ENCODE results near the gene HDAC6.
"Not testable (repeated sequence)": the region's sequence is repeated elsewhere in the genome, so short reads cannot be mapped to it uniquely, and the experiment has no call there.

Gene HDAC6

GRCh38 chrX:48790477-48790876 lies 11.4 kb upstream of the HDAC6 start:
- DNase-seq: no peak

DNA sequence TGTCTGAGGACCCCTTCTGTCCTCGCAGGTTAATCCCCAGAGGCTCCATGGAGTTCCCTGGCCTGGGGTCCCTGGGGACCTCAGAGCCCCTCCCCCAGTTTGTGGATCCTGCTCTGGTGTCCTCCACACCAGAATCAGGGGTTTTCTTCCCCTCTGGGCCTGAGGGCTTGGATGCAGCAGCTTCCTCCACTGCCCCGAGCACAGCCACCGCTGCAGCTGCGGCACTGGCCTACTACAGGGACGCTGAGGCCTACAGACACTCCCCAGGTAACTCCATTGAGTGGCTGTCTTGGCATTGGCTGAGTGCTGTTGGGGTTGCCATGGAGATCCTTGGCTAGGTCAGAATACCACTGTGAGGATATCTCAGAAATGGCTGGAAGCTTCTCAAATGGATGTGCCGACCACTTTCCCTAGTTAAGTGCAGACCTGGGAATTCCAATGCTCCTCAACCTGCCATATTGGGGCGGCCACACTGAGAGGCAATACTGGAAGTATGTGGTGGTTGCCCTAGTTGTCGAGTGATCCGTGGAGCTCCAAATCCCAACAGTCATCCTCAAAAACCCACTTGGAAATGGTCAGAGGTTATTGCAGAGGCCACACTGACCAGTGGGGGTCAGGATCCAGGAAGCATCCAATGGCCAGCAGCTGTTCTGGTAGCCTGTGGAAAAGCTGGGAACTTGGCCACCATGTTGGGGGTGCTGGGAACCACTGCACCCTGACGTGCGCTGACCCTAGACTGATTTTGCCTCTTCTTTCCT lies 10.6 kb upstream of the HDAC6 start:
- DNase-seq: no peak

DNA sequence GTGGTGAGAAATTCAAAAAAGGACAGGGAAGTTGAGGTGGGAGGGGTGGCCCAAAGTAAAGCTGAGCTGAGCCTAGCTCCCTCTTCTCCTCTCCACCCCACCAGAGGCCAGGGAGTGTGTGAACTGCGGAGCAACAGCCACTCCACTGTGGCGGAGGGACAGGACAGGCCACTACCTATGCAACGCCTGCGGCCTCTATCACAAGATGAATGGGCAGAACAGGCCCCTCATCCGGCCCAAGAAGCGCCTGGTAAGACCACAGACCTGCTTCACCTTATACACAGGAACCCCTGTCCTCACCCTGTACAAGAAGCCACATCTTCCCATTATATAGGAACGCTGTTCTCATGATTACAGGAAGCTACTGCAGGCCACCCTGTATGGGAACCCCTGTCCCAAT lies 9.6 kb upstream of the HDAC6 start:
- DNase-seq: no peak

GRCh38 chrX:48793935-48794334 lies 7.9 kb upstream of the HDAC6 start:
- DNase-seq: no peak

GRCh38 chrX:48794340-48794910 lies 7.4 kb upstream of the HDAC6 start:
- DNase-seq: no peak

DNA sequence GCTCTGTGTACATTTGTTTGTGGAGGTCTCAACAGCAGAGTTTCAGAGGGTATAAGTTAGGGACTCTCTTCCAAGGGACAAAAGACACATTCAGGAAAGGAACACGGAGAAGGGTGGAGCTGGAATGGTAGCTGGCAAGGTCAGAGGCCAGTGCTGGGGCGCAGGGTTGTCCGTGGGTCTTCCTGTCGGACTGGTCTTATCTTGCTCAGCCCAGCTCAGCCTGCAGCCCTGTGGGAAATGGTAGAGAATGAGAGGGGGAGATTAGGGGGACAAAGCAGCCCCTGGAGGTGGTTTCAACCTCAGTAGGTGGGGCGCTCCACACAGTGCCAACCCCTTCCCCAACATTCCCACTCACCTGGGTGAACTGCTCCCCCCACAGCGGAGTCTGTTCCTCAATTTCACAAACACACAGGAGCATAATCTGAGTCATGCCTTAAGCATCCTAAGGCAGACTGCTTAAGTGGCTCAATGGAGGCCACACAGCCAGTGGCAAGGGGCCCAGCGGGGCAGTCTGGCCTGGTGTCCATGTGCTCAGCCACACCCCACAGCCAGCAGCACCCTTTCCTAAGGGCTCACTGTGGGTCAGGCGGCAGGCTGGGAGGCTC lies 6.9 kb upstream of the HDAC6 start:
- DNase-seq: no peak

- no peak for DNase-seq
These were observed 3.5 kb upstream of the HDAC6 start for GRCh38 chrX:48798318-48798717.

- no peak for DNase-seq
These were observed 1.1 kb upstream of the HDAC6 start for GRCh38 chrX:48800574-48801279.

DNA sequence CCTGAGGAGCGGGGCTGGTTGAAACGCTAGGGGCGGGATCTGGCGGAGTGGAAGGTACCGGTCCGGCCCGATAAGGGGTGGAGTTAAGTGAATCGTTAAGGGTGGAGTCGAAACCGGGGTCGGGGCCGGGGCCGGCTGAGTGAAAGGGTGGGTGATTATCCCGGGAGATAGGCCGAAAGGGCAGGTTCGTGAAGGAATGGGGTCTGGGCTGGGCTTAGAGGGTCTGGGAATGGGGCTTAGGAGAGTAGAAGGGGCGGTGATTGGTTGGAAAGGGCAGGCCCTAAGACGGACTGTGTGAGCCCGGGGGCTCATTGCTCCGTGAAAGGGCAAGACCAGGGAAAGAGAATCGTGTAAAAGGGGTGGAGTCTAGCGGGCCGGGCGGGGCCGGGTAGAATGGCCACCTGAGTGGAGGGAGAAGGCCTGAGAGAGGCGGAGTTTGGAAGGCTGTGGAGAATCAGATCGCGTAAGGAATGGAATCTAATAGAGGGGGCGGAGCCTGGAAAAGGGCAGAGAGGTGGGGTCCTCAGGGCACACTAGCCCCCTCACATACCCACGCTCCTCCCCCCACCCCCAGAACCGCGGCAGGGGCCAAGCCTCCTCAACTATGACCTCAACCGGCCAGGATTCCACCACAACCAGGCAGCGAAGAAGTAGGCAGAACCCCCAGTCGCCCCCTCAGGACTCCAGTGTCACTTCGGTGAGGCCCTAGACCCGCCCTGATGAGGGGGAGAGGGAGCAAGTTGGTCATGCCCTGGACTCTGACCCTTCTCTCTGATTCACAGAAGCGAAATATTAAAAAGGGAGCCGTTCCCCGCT lies 430 bp downstream of the HDAC6 start:
- DNase-seq: peak; percentile 76

GRCh38 chrX:48802905-48803200 lies 986 bp downstream of the HDAC6 start:
- DNase-seq: no peak

DNA sequence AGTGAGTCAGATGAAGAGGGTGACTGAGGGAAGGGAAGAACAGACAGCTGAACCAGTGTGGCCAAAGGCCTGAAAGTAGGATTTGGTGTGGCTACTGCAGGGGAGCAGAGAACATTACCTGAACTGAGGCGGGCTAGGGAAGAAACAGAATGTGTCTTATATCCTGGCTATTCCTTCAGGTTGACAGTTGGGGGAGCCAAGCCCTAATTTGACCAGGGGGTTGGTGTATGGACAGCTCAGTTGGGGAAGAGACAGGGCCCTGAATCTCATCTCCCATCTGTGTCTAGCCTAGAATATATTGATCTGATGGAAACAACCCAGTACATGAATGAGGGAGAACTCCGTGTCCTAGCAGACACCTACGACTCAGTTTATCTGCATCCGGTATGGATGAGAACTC lies 4.2 kb downstream of the HDAC6 start:
- no peak for DNase-seq

DNA sequence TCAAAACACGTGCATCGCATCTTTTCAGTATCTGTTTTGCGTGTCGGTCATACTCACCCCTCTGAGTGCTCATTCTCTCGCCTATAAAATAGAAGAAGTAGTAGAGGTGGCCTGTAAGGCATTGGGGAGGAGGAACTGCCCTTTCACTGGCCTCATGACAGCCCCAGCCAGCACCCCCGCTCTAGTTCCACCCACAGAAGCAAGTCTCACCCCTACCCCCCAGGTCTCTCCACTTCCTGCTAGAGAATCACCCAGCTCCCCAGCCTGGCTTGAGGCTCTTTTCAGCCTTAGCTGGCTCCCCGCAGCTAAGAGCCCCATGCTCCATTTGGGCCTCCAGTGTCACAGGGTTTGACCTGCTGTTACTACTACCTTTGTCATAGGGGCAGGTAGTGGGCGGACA lies 11.8 kb downstream of the HDAC6 start:
- DNase-seq: no peak

- DNase-seq: no peak
These were observed 12.9 kb downstream of the HDAC6 start for GRCh38 chrX:48814722-48815121.

DNA sequence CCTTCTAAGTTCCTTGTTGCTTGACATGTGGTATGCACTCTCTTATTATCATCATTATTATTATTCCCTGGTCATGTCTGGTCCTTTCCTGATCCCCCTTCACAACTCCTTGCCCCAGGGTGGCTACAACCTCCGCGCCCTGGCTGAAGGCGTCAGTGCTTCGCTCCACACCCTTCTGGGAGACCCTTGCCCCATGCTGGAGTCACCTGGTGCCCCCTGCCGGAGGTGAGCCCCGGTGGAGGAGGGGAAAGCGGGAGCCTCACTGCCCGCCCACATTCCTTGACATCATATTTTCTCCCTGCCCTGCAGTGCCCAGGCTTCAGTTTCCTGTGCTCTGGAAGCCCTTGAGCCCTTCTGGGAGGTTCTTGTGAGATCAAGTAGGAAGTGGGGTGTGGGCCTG lies 13.4 kb downstream of the HDAC6 start:
- no peak for DNase-seq

- DNase-seq: no peak
These were observed 14.3 kb downstream of the HDAC6 start for GRCh38 chrX:48816014-48816810.

DNA sequence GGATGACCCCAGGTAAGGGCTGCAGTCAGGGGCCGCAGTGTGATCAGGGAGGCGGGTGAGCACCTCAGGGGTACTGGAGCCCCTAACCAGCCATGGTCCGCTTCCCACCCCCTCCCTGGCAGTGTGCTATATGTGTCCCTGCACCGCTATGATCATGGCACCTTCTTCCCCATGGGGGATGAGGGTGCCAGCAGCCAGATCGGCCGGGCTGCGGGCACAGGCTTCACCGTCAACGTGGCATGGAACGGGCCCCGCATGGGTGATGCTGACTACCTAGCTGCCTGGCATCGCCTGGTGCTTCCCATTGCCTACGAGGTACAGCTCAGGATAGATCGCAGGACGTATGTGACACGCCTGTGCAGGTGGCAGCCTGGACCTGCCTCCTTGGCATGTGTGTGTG lies 16.2 kb downstream of the HDAC6 start:
- no peak for DNase-seq

- DNase-seq: no peak
These were observed 17.0 kb downstream of the HDAC6 start for GRCh38 chrX:48818866-48819265.

DNA sequence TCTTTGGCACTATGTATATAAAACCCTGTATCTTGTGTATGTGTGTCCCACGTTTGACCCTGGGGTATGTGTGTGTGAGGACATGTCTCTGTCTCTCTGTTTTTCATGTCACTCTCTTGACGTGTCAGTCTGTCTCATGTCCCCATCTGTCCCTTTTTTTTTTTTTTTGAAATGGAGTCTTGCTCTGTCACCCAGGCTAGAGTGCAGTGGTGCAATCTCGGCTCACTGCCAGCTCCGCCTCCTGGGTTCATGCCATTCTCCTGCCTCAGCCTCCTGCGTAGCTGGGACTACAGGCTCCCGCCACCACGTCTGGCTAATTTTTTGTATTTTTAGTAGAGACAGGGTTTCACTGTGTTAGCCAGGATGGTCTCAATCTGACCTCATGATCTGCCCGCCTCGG lies 17.5 kb downstream of the HDAC6 start:
- DNase-seq: not testable (repeated sequence)

GRCh38 chrX:48823053-48823452 lies 21.2 kb downstream of the HDAC6 start:
- DNase-seq: no peak

DNA sequence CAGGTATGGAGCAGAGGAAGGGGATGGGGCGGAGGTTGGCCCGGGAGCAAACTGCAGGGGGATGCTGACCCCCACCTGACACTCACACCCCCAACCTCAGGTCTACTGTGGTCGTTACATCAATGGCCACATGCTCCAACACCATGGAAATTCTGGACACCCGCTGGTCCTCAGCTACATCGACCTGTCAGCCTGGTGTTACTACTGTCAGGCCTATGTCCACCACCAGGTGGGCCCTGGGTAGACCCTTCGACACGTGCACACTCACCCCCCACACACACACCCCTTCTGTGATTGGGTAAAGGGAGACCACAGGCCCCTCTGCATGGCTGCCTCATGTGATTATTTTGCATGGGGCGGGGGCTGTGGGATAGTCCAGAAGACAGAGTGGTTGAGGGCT lies 22.2 kb downstream of the HDAC6 start:
- DNase-seq: no peak

GRCh38 chrX:48826135-48826875 lies 24.4 kb downstream of the HDAC6 start, which contains the start of gene ERAS:
Gene ERAS, plus strand, starts transcription at chrX:48826513. Its CDS starts 2,611 bp downstream, at chrX:48829124.
- peak; percentile 31 for DNase-seq
